Astrocyte of the cerebellum (primary cell): ENCODE data around the gene MRPS14.

Source experiments
- DNase-seq: peaks from one replicate; pipeline ENCODE4 v3.0.0-alpha.2; 2011; ENCODE audit warnings: low read depth
- H3K4me3 ChIP-seq: 2 replicates; pipeline ENCODE4 v1.5.1; 2011; ENCODE audit warnings: mild to moderate bottlenecking, low read depth, low read length, moderate library complexity
- CTCF ChIP-seq: IDR thresholded peaks from 2 replicates; pipeline ENCODE4 v1.5.1; 2012; ENCODE audit warnings: low read length, low read depth, moderate library complexity, mild to moderate bottlenecking; ENCODE audit errors: missing control alignments
- in situ Hi-C: cut with HindIII; loops from 2 replicates; pipeline ENCODE4 v1.10.0; 2017; ENCODE audit warnings: low sequenced_read_pairs

Gene MRPS14

GRCh38 chr1:175023043-175023921 is at the start of gene MRPS14:
Gene MRPS14 (minus strand): TSS chr1:175023425. CDS start chr1:175023408, 17 bp downstream.
- no peak for TF ChIP-seq CTCF
- DNase-seq, result peak; percentile 96
- in situ Hi-C loops, result no loop called here

DNA sequence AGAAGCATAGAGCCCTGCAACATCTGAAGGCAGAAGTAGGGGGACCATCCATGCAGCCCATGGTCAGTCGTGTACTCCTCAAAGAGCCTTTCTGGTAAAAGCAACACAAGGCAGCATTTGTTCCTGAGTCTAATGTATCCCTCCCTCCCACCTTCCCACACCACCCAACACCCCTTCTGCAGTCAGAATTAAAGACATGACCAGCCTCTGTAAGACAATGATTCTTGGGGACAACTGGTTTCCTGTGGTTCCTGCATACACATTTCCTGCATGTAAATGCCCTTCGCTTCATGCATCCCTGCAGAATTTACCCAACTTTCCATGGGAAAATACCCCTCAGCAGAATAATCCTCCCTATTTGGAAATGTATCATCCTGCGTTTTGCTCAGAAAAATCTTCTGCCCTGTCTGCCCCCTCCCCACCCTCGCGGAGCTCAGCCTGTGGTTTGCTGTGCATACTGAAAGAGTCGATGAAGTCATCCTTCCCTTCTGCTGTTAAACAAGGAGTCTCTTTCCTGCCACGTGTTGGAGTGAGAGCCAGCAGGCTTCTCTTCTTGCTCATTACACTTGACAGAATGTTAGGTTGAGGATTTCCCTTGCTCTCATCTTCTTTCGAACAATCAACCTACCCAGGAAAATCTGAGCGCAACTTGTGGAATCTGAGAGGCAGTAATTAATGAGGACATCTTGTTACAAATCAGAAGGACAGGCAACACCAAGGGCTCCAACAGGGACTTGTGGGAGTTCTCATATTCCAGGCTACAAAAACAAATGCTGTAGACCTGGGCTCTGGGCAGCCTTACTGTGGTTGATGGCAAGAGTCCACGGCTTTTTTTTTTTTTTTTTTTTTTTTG is 49.1 kb upstream of the MRPS14 start:
- no peak overlapping the region for H3K4me3 ChIP-seq
- in situ Hi-C loops, result no loop called here
- TF ChIP-seq CTCF, result no peak
- peak; percentile 20 for DNase-seq

More at GRCh38 chr1:175023043-175023921, at the start of gene MRPS14:
- H3K4me3 ChIP-seq, result peak within 1 kb of the TSS; percentile 100

DNA sequence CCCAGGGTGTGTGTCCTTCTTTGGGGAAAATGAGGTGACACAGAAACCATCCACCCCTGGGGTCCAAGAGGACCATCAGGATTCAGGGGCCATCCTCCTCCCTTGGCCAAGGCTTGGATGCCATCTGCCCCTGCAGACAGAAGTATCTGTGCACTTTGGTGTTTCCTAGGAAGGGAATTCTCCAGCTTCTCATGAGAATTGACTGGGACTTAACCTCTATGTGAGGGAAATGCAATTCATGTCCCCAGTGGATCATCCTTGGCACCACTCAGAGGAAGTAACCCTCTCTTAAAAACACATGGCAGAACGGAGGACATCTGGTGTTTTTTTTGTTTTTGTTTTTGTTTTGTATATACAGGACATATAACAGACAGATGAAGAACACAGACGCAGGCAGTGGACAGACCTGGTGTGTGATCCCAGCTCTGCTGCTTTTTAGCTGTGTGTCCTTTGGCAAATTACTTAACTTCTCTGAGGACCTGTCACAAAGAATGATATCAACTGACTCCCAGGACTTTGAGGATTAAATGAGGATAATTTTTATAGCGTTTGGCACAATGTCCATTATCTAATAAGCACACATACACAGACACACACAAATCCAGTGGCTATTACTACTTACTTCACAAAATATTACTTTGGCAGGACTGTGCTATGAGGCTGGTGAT is 48.2 kb upstream of the MRPS14 start:
- in situ Hi-C loops, result no loop called here
- TF ChIP-seq CTCF, result no peak
- no peak overlapping the region for H3K4me3 ChIP-seq
- no peak for DNase-seq

GRCh38 chr1:175070818-175071217 is 47.6 kb upstream of the MRPS14 start:
- no peak for TF ChIP-seq CTCF
- in situ Hi-C loops, result no loop called here
- no peak overlapping the region for H3K4me3 ChIP-seq
- no peak for DNase-seq

DNA sequence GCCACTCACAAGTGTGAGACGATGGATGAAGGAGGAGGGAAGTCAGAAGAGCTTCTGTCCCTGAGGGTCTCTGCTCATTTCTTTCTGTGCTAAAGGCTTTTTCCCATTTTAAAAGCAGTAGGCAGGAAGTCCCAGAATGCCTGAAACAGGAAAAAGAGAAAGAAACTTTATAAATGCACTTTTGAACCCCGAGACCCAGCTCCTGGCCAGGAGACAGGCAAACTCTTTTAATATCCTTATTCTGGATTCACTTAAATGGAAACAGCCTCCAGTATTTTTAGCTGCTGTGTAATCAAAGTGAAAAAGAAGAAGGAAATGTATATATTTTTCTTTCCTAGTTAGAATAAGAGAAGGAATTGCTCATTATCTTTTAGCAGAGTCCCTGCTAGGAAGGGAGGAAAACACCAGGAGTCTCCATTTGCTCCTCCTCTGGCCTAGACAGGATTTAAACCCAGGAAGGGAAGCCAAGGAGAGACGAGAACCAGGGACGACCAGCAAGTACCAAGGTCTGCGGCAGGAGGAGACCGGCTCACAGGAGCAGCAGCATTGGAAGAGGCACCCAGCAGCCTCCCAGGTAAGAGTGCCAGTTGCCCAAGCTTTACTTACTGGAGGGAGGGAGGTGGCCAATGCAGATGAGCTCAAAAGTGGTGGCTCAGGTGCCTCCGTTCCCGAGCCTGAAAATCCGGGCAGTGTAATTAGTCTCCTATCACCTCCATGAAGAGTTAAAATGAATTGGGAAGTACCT is 44.3 kb upstream of the MRPS14 start, which contains the start of gene TNN:
Gene TNN (plus strand): TSS at position 472 of the 745 bp plus-strand sequence. CDS start 9,586 bp downstream, outside the sequence.
- H3K4me3 ChIP-seq, result no peak within 1 kb of the TSS
- no peak for TF ChIP-seq CTCF
- no peak for DNase-seq
- in situ Hi-C loops, result no loop called here
